Hematopoietic multipotent progenitor cell (in vitro differentiated cells): Measurements from ENCODE around the gene MS4A1. TPM values are rescaled to one million over a fixed set of nuclear protein-coding genes. Genes with fewer than 3 reads are reported as not detected.
"Not testable (repeated sequence)": the region's sequence is repeated elsewhere in the genome, so short reads cannot be mapped to it uniquely, and the experiment has no call there.

ENCODE experiments used
- DNase-seq, 3 donors: peaks; one replicate each; pipeline ENCODE4 v3.0.0-alpha.2; 2011 to 2015; ENCODE audit warnings: low read depth in 2 of 3, low spot score in 2 of 3
- total RNA-seq: library from RNA; depleted of rRNA; stranded (reverse); fragments of >200 nt; gene quantifications from one replicate; pipeline ENCODE4 v1.2.3, GENCODE V29; 2012

MS4A1 gene
- total RNA-seq, 1 donor, result 3.2 TPM

- DNase-seq, result no peak
Observed at GRCh38 chr11:60500276-60500910, 44.7 kb downstream of the MS4A1 start.

GRCh38 chr11:60502221-60502775 lies 46.7 kb downstream of the MS4A1 start:
- DNase-seq, result no peak

- DNase-seq, result peak in 1 of 3 donors; percentile 51
Observed at GRCh38 chr11:60504219-60504905, 48.7 kb downstream of the MS4A1 start.

GRCh38 chr11:60509609-60510008 lies 54.0 kb downstream of the MS4A1 start:
- not testable (repeated sequence) for DNase-seq

- not testable (repeated sequence) for DNase-seq
Observed at GRCh38 chr11:60510209-60510608, 54.6 kb downstream of the MS4A1 start.

- no peak for DNase-seq
Observed at GRCh38 chr11:60511393-60511792, 55.7 kb downstream of the MS4A1 start.

GRCh38 chr11:60512651-60513225 lies 57.1 kb downstream of the MS4A1 start:
- DNase-seq, result no peak

- peak in 1 of 3 donors; percentile 9 for DNase-seq
Observed at GRCh38 chr11:60513496-60514460, 58.1 kb downstream of the MS4A1 start.

- DNase-seq, result no peak
Observed at GRCh38 chr11:60515144-60515855, 59.7 kb downstream of the MS4A1 start, which contains the start of gene MS4A13. TSS of gene MS4A13 (plus strand) at chr11:60515392. CDS start at chr11:60518084, 2,692 bp downstream.

Other genes with a start within 250 kb of the MS4A1 start
- 0.54 TPM for gene MS4A4E, start 212.7 kb upstream of the MS4A1 start, total RNA-seq
- gene MS4A4A, start 175.2 kb upstream of the MS4A1 start, total RNA-seq, result 1.1 TPM
- gene MS4A6E, start 128.6 kb upstream of the MS4A1 start, total RNA-seq, result not detected
- 3.8 TPM for gene MS4A7, start 77.3 kb upstream of the MS4A1 start, total RNA-seq
- gene MS4A14, start 59.4 kb upstream of the MS4A1 start, total RNA-seq, result under 0.01 TPM
- not detected for gene MS4A5, start 26.3 kb upstream of the MS4A1 start, total RNA-seq
- gene MS4A12, start 36.9 kb downstream of the MS4A1 start, total RNA-seq, result not detected
- not detected for gene MS4A13, start 59.5 kb downstream of the MS4A1 start, total RNA-seq
- gene MS4A8, start 243.8 kb downstream of the MS4A1 start, total RNA-seq, result not detected